SH-SY5Y (cell line): Measurements from ENCODE around the gene NGDN.

Experiments used
- GATA2 ChIP-seq: IDR thresholded peaks from 2 replicates; pipeline ENCODE4 v1.6.1; 2011; ENCODE audit warnings: mild to moderate bottlenecking, low read depth, low read length
- GATA3 ChIP-seq: IDR thresholded peaks from 2 replicates; pipeline ENCODE4 v1.6.1; 2011; ENCODE audit warnings: low read depth, mild to moderate bottlenecking, low read length, moderate library complexity

DNA sequence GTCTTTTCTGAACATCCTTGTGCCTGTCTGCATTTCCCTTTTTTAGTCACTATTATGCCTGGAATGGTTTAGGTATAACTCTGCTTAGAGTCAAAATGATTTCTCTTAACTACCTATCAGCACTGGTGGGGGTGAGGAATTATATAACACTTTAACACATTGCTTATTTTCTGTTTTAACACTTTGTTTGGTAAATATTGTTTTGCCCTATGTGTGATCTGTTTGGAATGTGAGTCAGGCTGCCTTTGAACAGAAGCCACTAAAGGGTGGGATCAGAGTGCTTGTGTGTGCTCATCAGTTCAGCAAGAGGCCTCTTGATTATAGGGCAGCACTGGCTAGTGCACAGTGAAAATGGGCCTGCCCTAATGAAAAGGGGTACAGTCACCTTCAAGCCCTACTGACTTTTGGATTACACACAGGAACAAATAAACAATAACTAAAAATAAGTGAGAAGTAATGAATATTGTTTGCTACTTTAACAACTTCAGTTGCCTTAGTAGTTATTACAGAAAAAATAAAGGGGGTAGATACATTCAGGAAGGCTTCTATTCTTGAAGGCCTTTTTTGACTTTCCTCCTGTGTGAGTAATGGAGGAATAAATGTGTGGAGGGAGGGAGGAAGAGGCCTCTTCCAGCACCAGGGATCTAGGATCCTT, 23.2 kb downstream of the NGDN start:
- TF ChIP-seq GATA3 (no peak), GATA2 (no peak)
